Tibial artery (tissue), 4 donors: ENCODE results near the gene DLGAP5.

Source experiments
- DNase-seq, 2 donors: peaks; one replicate each; pipeline ENCODE4 v3.0.0-alpha.2; 2019
- H3K27ac ChIP-seq, 2 donors: fragments of 200-600 bp; sonication (generic) in 1 of 2; 1 replicate in 1 of 2; 2 replicates in 1 of 2; pipeline ENCODE4 v1.5.1; 2018 to 2019; ENCODE audit warnings: mild to moderate bottlenecking in 1 of 2
- H3K27me3 ChIP-seq, 2 donors: fragments of 200-600 bp; sonication (generic) in 1 of 2; one replicate each; pipeline versions ENCODE4 v1.5.1 to v1.6.0; 2016 to 2019
- H3K36me3 ChIP-seq, 3 donors: fragments of 200-600 bp; sonication (generic) in 2 of 3; one replicate each; pipeline ENCODE4 v1.5.1; 2016 to 2019; ENCODE audit warnings: mild to moderate bottlenecking in 2 of 3
- H3K4me1 ChIP-seq, 4 donors: fragments of 200-600 bp; sonication (generic) in 2 of 4; 1 replicate in 3 of 4; 2 replicates in 1 of 4; pipeline ENCODE4 v1.5.1; 2016 to 2019
- H3K4me3 ChIP-seq, 2 donors: fragments of 200-600 bp; sonication (generic) in 1 of 2; 1 replicate in 1 of 2; 2 replicates in 1 of 2; pipeline ENCODE4 v1.5.1; 2018 to 2019; ENCODE audit warnings: mild to moderate bottlenecking in 2 of 2
- H3K9me3 ChIP-seq, 3 donors: fragments of 200-600 bp; sonication (generic) in 1 of 3; one replicate each; pipeline ENCODE4 v1.5.1; 2016 to 2019
- intact Hi-C: fragments of 100-400 bp; cut with DNase I; formaldehyde crosslinking; loops from one replicate; pipeline ENCODE4 v1.15.0; 2023; ENCODE audit warnings: low total_unique reads
- TF ChIP-seq, protein P1 (sequence below), 2 experiments: fragments of 200-600 bp in 1 of 2; fragments of 450-650 bp in 1 of 2; IDR thresholded peaks; one replicate each; pipeline ENCODE4 v1.5.1; 2017 to 2019; ENCODE audit warnings: antibody characterized with exemption in 2 of 2, mild to moderate bottlenecking in 1 of 2, moderate library complexity in 1 of 2

Gene DLGAP5

GRCh38 chr14:55101698-55102097, 89.7 kb downstream of the DLGAP5 start:
- no peaks in the 10 kb centered on the region for H3K36me3 ChIP-seq
- H3K27ac ChIP-seq, result peak overlapping the region; percentile 82 to 97
- peaks cover 0 to 66% (median 50%) of the 10 kb centered on the region in 4 donors for H3K4me1 ChIP-seq
- DNase-seq, result peak in 1 of 2 donors; percentile 13
- no peak overlapping the region for H3K4me3 ChIP-seq
- TF ChIP-seq, protein P1, sequence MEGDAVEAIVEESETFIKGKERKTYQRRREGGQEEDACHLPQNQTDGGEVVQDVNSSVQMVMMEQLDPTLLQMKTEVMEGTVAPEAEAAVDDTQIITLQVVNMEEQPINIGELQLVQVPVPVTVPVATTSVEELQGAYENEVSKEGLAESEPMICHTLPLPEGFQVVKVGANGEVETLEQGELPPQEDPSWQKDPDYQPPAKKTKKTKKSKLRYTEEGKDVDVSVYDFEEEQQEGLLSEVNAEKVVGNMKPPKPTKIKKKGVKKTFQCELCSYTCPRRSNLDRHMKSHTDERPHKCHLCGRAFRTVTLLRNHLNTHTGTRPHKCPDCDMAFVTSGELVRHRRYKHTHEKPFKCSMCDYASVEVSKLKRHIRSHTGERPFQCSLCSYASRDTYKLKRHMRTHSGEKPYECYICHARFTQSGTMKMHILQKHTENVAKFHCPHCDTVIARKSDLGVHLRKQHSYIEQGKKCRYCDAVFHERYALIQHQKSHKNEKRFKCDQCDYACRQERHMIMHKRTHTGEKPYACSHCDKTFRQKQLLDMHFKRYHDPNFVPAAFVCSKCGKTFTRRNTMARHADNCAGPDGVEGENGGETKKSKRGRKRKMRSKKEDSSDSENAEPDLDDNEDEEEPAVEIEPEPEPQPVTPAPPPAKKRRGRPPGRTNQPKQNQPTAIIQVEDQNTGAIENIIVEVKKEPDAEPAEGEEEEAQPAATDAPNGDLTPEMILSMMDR (IDR thresholded peaks at IDR 0.05), result peak in 1 of 2 experiments; percentile 4
- H3K27me3 ChIP-seq, result no peaks in the 10 kb centered on the region
- peaks cover 0 to 4% (median 0%) of the 10 kb centered on the region in 3 donors for H3K9me3 ChIP-seq
- intact Hi-C loops, result no loop called here

DNA sequence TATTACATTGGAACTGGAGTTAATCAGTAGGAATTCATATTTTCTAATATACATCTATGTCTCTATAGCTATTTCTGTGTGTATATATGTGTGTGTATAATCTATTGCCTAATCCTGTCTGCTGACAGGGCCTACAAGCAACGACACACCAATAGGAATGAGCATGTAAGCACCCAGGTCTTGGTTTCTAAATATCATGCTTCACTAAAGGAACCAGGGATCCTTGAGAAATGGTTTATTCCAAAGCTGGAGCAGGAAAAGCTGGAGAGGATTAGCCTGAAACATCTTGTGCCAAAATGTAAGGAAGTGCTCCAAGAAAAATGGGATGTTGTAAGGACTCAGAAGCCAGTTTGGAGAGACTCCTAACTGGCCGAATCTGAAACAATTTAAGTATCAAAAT, 91.6 kb downstream of the DLGAP5 start:
- TF ChIP-seq, protein P1 (IDR thresholded peaks at IDR 0.05), result no peak
- intact Hi-C loops, result no loop called here
- no peaks in the 10 kb centered on the region for H3K36me3 ChIP-seq
- no peak for DNase-seq
- no peak overlapping the region for H3K4me3 ChIP-seq
- peaks cover 0 to 53% (median 43%) of the 10 kb centered on the region in 4 donors for H3K4me1 ChIP-seq
- peaks cover 0 to 4% (median 0%) of the 10 kb centered on the region in 3 donors for H3K9me3 ChIP-seq
- H3K27me3 ChIP-seq, result no peaks in the 10 kb centered on the region
- H3K27ac ChIP-seq, result peak overlapping the region; percentile 42 to 72

- H3K27me3 ChIP-seq, result no peaks in the 10 kb centered on the region
- peaks cover 0 to 43% (median 35%) of the 10 kb centered on the region in 4 donors for H3K4me1 ChIP-seq
- DNase-seq, result no peak
- H3K9me3 ChIP-seq, result no peaks in the 10 kb centered on the region
- no peaks in the 10 kb centered on the region for H3K36me3 ChIP-seq
- H3K4me3 ChIP-seq, result no peak overlapping the region
- intact Hi-C loops, result no loop called here
- peak overlapping the region; percentile 42 to 72 for H3K27ac ChIP-seq
- TF ChIP-seq, protein P1 (IDR thresholded peaks at IDR 0.05), result no peak
These were observed 92.9 kb downstream of the DLGAP5 start for GRCh38 chr14:55098561-55098898.
